ENCODE results near the gene SERHL2. TPM values are rescaled to one million over a fixed set of nuclear protein-coding genes. Genes with fewer than 3 reads are reported as not detected.
"Not testable (repeated sequence)": the region's sequence is repeated elsewhere in the genome, so short reads cannot be mapped to it uniquely, and the experiment has no call there.

SERHL2 gene
- total RNA-seq, 1 experiment from 2014 or later, result 0.61 TPM

GRCh38 chr22:42548597-42549330 is 5.0 kb upstream of the SERHL2 start:
- ChIA-PET POLR2A (no interaction called here), CTCF (no interaction called here)
- TF ChIP-seq, protein P1, sequence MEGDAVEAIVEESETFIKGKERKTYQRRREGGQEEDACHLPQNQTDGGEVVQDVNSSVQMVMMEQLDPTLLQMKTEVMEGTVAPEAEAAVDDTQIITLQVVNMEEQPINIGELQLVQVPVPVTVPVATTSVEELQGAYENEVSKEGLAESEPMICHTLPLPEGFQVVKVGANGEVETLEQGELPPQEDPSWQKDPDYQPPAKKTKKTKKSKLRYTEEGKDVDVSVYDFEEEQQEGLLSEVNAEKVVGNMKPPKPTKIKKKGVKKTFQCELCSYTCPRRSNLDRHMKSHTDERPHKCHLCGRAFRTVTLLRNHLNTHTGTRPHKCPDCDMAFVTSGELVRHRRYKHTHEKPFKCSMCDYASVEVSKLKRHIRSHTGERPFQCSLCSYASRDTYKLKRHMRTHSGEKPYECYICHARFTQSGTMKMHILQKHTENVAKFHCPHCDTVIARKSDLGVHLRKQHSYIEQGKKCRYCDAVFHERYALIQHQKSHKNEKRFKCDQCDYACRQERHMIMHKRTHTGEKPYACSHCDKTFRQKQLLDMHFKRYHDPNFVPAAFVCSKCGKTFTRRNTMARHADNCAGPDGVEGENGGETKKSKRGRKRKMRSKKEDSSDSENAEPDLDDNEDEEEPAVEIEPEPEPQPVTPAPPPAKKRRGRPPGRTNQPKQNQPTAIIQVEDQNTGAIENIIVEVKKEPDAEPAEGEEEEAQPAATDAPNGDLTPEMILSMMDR (IDR thresholded peaks at IDR 0.05; ENCODE audit: insufficient read depth in 1 of 2, low read depth in 1 of 2, low read length in 1 of 2, severe bottlenecking in 1 of 2, unreplicated experiment in 1 of 2), result no peak
- Mint-ChIP-seq H3K9me3 (ENCODE audit: unreplicated experiment) (no peaks in the 10 kb centered on the region), H3K4me3 (ENCODE audit: unreplicated experiment) (no peak overlapping the region), H3K4me1 (ENCODE audit: low read depth, unreplicated experiment) (peaks cover 10% of the 10 kb centered on the region), H3K36me3 (ENCODE audit: insufficient read depth, unreplicated experiment) (no peaks in the 10 kb centered on the region), H3K27me3 (ENCODE audit: insufficient read depth, unreplicated experiment) (no peaks in the 10 kb centered on the region), H3K27ac (ENCODE audit: unreplicated experiment) (no peak overlapping the region)
- H3K27me3 ChIP-seq (replicated peaks; ENCODE audit: control insufficient read depth, insufficient read depth, low read length), result no peaks in the 10 kb centered on the region
- DNase-seq, result no peak
- BruUV-seq (replicated peaks), result no TSS peak
- no peaks in the 10 kb centered on the region for H3K36me3 ChIP-seq (ENCODE audit: control insufficient read depth, insufficient read depth, low read length)
- no peaks in the 10 kb centered on the region for H3K9me3 ChIP-seq
- peaks cover 16% of the 10 kb centered on the region; the same call in 1 of the 2 replicates for H3K4me1 ChIP-seq
- intact Hi-C loops (cut with micrococcal nuclease; ENCODE audit: unreplicated experiment), result no loop called here
- H3K4me3 ChIP-seq (ENCODE audit: low read depth, low read length), result no peak overlapping the region

- Histone ChIP-seq H3K27me3 (replicated peaks; ENCODE audit: control insufficient read depth, insufficient read depth, low read length) (no peaks in the 10 kb centered on the region), H3K4me1 (peaks cover 16% of the 10 kb centered on the region; the same call in 1 of the 2 replicates), H3K9me3 (no peaks in the 10 kb centered on the region), H3K4me3 (ENCODE audit: low read depth, low read length) (no peak overlapping the region), H3K36me3 (ENCODE audit: control insufficient read depth, insufficient read depth, low read length) (no peaks in the 10 kb centered on the region)
- Mint-ChIP-seq H3K36me3 (ENCODE audit: insufficient read depth, unreplicated experiment) (no peaks in the 10 kb centered on the region), H3K4me1 (ENCODE audit: low read depth, unreplicated experiment) (peaks cover 10% of the 10 kb centered on the region), H3K4me3 (ENCODE audit: unreplicated experiment) (no peak overlapping the region), H3K27me3 (ENCODE audit: insufficient read depth, unreplicated experiment) (no peaks in the 10 kb centered on the region), H3K9me3 (ENCODE audit: unreplicated experiment) (no peaks in the 10 kb centered on the region), H3K27ac (ENCODE audit: unreplicated experiment) (no peak overlapping the region)
- no peak for DNase-seq
- intact Hi-C loops (cut with micrococcal nuclease; ENCODE audit: unreplicated experiment), result no loop called here
- TF ChIP-seq, protein P1 (IDR thresholded peaks at IDR 0.05; ENCODE audit: insufficient read depth in 1 of 2, low read depth in 1 of 2, low read length in 1 of 2, severe bottlenecking in 1 of 2, unreplicated experiment in 1 of 2), result no peak
- ChIA-PET POLR2A (no interaction called here), CTCF (interaction anchor here (0.6 kb wide), 1 partner anchor 11 kb away, joined by 3 read pairs; no protein-coding TSS in a partner anchor)
- no TSS peak for BruUV-seq (replicated peaks)
These were observed 4.3 kb upstream of the SERHL2 start for GRCh38 chr22:42549331-42550060.

DNA sequence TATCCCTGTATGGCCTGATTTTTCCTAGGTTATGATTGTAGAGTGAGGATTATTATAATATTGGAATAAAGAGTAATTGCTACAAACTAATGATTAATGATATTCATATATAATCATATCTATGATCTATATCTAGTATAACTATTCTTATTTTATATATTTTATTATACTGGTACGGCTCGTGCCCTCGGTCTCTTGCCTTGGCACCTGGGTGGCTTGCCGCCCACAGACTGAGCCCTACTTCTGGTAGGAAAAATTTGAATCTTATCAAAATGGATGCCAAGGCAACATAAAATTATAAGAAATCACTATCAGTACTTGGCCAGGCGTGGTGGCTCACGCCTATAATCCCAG is 1.5 kb upstream of the SERHL2 start:
- CTCF ChIA-PET; H3K27ac Mint-ChIP-seq (ENCODE audit: unreplicated experiment); intact Hi-C loops (cut with micrococcal nuclease; ENCODE audit: unreplicated experiment); DNase-seq; H3K4me3 Mint-ChIP-seq (ENCODE audit: unreplicated experiment); BruUV-seq (replicated peaks); H3K27me3 Mint-ChIP-seq (ENCODE audit: insufficient read depth, unreplicated experiment); H3K36me3 Mint-ChIP-seq (ENCODE audit: insufficient read depth, unreplicated experiment); H3K27me3 ChIP-seq (replicated peaks; ENCODE audit: control insufficient read depth, insufficient read depth, low read length); H3K36me3 ChIP-seq (ENCODE audit: control insufficient read depth, insufficient read depth, low read length); H3K9me3 ChIP-seq; H3K4me3 ChIP-seq (ENCODE audit: low read depth, low read length); POLR2A ChIA-PET; H3K9me3 Mint-ChIP-seq (ENCODE audit: unreplicated experiment): not testable (repeated sequence)
- H3K4me1 ChIP-seq, result peaks cover 16% of the 10 kb centered on the region; the same call in 1 of the 2 replicates
- H3K4me1 Mint-ChIP-seq (ENCODE audit: low read depth, unreplicated experiment), result peaks cover 10% of the 10 kb centered on the region
